ENCODE results near the gene CLASRP. TPM values are rescaled to one million over a fixed set of nuclear protein-coding genes. Genes with fewer than 3 reads are reported as not detected.

Gene CLASRP
- total RNA-seq, 1 donor from 2014 or later = 128 TPM

- DNase-seq (ENCODE audit: low spot score) = no peak
Observed at GRCh38 chr19:45061965-45062364, 23.1 kb downstream of the CLASRP start.

GRCh38 chr19:45063851-45064801, 25.3 kb downstream of the CLASRP start:
- no peak for DNase-seq (ENCODE audit: low spot score)

GRCh38 chr19:45066921-45067661, 28.2 kb downstream of the CLASRP start:
- no peak for DNase-seq (ENCODE audit: low spot score)

- no peak for DNase-seq (ENCODE audit: low spot score)
Observed at GRCh38 chr19:45068041-45068440, 29.2 kb downstream of the CLASRP start.

GRCh38 chr19:45069056-45069455, 30.2 kb downstream of the CLASRP start:
- DNase-seq (ENCODE audit: low spot score) = no peak

GRCh38 chr19:45070214-45070613, 31.4 kb downstream of the CLASRP start:
- no peak for DNase-seq (ENCODE audit: low spot score)

- no peak for DNase-seq (ENCODE audit: low spot score)
Observed at GRCh38 chr19:45070861-45071544, 32.2 kb downstream of the CLASRP start.

- no peak for DNase-seq (ENCODE audit: low spot score)
Observed at GRCh38 chr19:45071545-45071938, 32.7 kb downstream of the CLASRP start.

GRCh38 chr19:45071969-45072790, 33.3 kb downstream of the CLASRP start:
- no peak for DNase-seq (ENCODE audit: low spot score)

GRCh38 chr19:45074744-45075300, 36.0 kb downstream of the CLASRP start:
- no peak for DNase-seq (ENCODE audit: low spot score)

- DNase-seq (ENCODE audit: low spot score) = peak; percentile 91
Observed at GRCh38 chr19:45075301-45076028, 36.6 kb downstream of the CLASRP start.

- DNase-seq (ENCODE audit: low spot score) = peak; percentile 83
Observed at GRCh38 chr19:45076029-45076850, 37.4 kb downstream of the CLASRP start, which contains the start of gene ZNF296. TSS of gene ZNF296 (minus strand) at chr19:45076478. CDS start at chr19:45076373, 105 bp downstream.

GRCh38 chr19:45076851-45077730, 38.2 kb downstream of the CLASRP start:
- no peak for DNase-seq (ENCODE audit: low spot score)

- DNase-seq (ENCODE audit: low spot score) = no peak
Observed at GRCh38 chr19:45078390-45079062, 39.7 kb downstream of the CLASRP start.

GRCh38 chr19:45079063-45079910, 40.4 kb downstream of the CLASRP start, which contains the start of gene GEMIN7:
TSS of gene GEMIN7 (plus strand) at chr19:45079260. CDS start at chr19:45090115, 10,855 bp downstream.
- peak; percentile 71 for DNase-seq (ENCODE audit: low spot score)

GRCh38 chr19:45079911-45080370, 41.1 kb downstream of the CLASRP start:
- no peak for DNase-seq (ENCODE audit: low spot score)

All from ureter (tissue), 1 donor.